CD4-positive, alpha-beta T cell (primary cell): ENCODE data around the gene ZDHHC5. TPM values are rescaled to one million over a fixed set of nuclear protein-coding genes. Genes with fewer than 3 reads are reported as not detected.

Experiments
- ATAC-seq: fragments of 200-7000 bp; cut with Tn5 transposase; one replicate; pipeline ENCODE4 v1.10.0; 2022; ENCODE audit warnings: mild to moderate bottlenecking; ENCODE audit not compliant: poor library complexity
- CTCF ChIA-PET: fragments of 350-600 bp; sonication (Branson Sonifier 250); formaldehyde crosslinking; loops from one replicate; lab custom pipeline; 2021; ENCODE audit warnings: antibody characterized with exemption, inconsistent platforms; lab: Charles Lee
- POLR2A ChIA-PET: fragments of 350-600 bp; sonication (Branson Sonifier 250); formaldehyde crosslinking; loops from one replicate; lab custom pipeline; 2021; ENCODE audit warnings: antibody characterized with exemption, inconsistent platforms; lab: Charles Lee
- DNase-seq, 14 experiments: peaks; one replicate each; pipeline ENCODE4 v3.0.0-alpha.2; 2013 to 2020; ENCODE audit warnings: mixed read lengths in 2 of 14
- H3K27ac ChIP-seq, 2 donors: one replicate each; pipeline versions ENCODE4 v1.5.1 to v1.7.0; 2013; ENCODE audit warnings: low read length in 2 of 2, low read depth in 1 of 2, mild to moderate bottlenecking in 1 of 2
- H3K27me3 ChIP-seq, 2 experiments: 1 replicate in 1 of 2; 2 replicates in 1 of 2; pipeline versions ENCODE4 v1.6.1 to v1.7.0; 2013; ENCODE audit warnings: low read length in 2 of 2, control low read depth in 1 of 2, mild to moderate bottlenecking in 1 of 2, moderate library complexity in 1 of 2; ENCODE audit not compliant: insufficient read depth in 2 of 2, control insufficient read depth in 1 of 2
- H3K36me3 ChIP-seq: one replicate; pipeline ENCODE4 v1.6.1; 2013; ENCODE audit warnings: low read length, control low read depth; ENCODE audit not compliant: insufficient read depth
- H3K4me1 ChIP-seq: one replicate; pipeline ENCODE4 v1.6.1; 2013; ENCODE audit warnings: low read length, control low read depth; ENCODE audit not compliant: insufficient read depth
- H3K4me3 ChIP-seq: one replicate; pipeline ENCODE4 v1.5.1; 2013; ENCODE audit warnings: mild to moderate bottlenecking, low read length, moderate library complexity
- H3K9me3 ChIP-seq, 2 experiments: 1 replicate in 1 of 2; 2 replicates in 1 of 2; pipeline versions ENCODE4 v1.6.1 to v1.7.0; 2013; ENCODE audit warnings: low read length in 2 of 2, mild to moderate bottlenecking in 2 of 2, control low read depth in 1 of 2, moderate library complexity in 1 of 2; ENCODE audit not compliant: control insufficient read depth in 1 of 2, insufficient read depth in 1 of 2
- H3K27ac Mint-ChIP-seq: one replicate; pipeline ENCODE4 v1.8.0; 2020; ENCODE audit warnings: mixed read lengths
- H3K27me3 Mint-ChIP-seq: one replicate; pipeline ENCODE4 v1.8.0; 2021; ENCODE audit warnings: mixed read lengths
- H3K36me3 Mint-ChIP-seq: one replicate; pipeline ENCODE4 v1.8.0; 2021; ENCODE audit warnings: low read depth, mixed read lengths
- H3K4me1 Mint-ChIP-seq: one replicate; pipeline ENCODE4 v1.8.0; 2021; ENCODE audit warnings: low read depth, mixed read lengths
- H3K4me3 Mint-ChIP-seq: one replicate; pipeline ENCODE4 v1.8.0; 2020; ENCODE audit warnings: mild to moderate bottlenecking, mixed read lengths
- H3K9me3 Mint-ChIP-seq: one replicate; pipeline ENCODE4 v1.8.0; 2020; ENCODE audit warnings: mixed read lengths
- CTCF ChIP-seq: fragments of 200-600 bp; IDR thresholded peaks from one replicate; pipeline ENCODE4 v1.8.0; 2022; ENCODE audit warnings: antibody characterized with exemption, mild to moderate bottlenecking
- intact Hi-C, 2 experiments: fragments of 100-400 bp; cut with DNase I in 1 of 2; cut with micrococcal nuclease in 1 of 2; formaldehyde crosslinking; loops; one replicate each; pipeline versions ENCODE4 v1.15.1 to v1.9.0; 2023 to 2025; cut with DNase I, micrococcal nuclease
- total RNA-seq, 174 experiments: library from RNA in 2 of 174; stranded (reverse) in 2 of 174; gene quantifications; one replicate each; pipeline ENCODE4 v1.2.3 and lab custom pipeline; 2021 to 2026

The ZDHHC5 gene
- total RNA-seq, 2 experiments from 2014 or later: 59.7 to 61.1 TPM

- Mint-ChIP-seq H3K4me3 (no peak overlapping the region), H3K36me3 (no peaks in the 10 kb centered on the region), H3K4me1 (peaks cover 9% of the 10 kb centered on the region), H3K27me3 (peaks cover 48% of the 10 kb centered on the region), H3K27ac (no peak overlapping the region), H3K9me3 (no peaks in the 10 kb centered on the region)
- peaks cover 10% of the 10 kb centered on the region for H3K4me1 ChIP-seq
- DNase-seq: no peak
- H3K27ac ChIP-seq: no peak overlapping the region
- H3K36me3 ChIP-seq: no peaks in the 10 kb centered on the region
- intact Hi-C loops: no loop called here
- no peak for ATAC-seq
- H3K9me3 ChIP-seq: no peaks in the 10 kb centered on the region
- POLR2A ChIA-PET: no interaction called here
- CTCF ChIA-PET: interaction anchor here (1.2 kb wide), 1 partner anchor 11 kb away, joined by 3 read pairs; no protein-coding TSS in a partner anchor
- peaks cover 13 to 24% of the 10 kb centered on the region in 2 experiments for H3K27me3 ChIP-seq
- no peak overlapping the region for H3K4me3 ChIP-seq
- no peak for TF ChIP-seq CTCF
Measured at GRCh38 chr11:57633394-57634070, 34.4 kb upstream of the ZDHHC5 start.

GRCh38 chr11:57634311-57634710 lies 33.6 kb upstream of the ZDHHC5 start:
- intact Hi-C loops: no loop called here
- Mint-ChIP-seq H3K27ac (no peak overlapping the region), H3K27me3 (peaks cover 54% of the 10 kb centered on the region), H3K4me1 (peaks cover 16% of the 10 kb centered on the region), H3K4me3 (no peak overlapping the region), H3K36me3 (no peaks in the 10 kb centered on the region), H3K9me3 (no peaks in the 10 kb centered on the region)
- no peak overlapping the region for H3K27ac ChIP-seq
- DNase-seq (no peak), ATAC-seq (no peak)
- H3K36me3 ChIP-seq: no peaks in the 10 kb centered on the region
- H3K4me1 ChIP-seq: peaks cover 18% of the 10 kb centered on the region
- ChIA-PET CTCF (no interaction called here), POLR2A (no interaction called here)
- H3K27me3 ChIP-seq: peaks cover 16 to 24% of the 10 kb centered on the region in 2 experiments
- TF ChIP-seq CTCF: no peak
- no peaks in the 10 kb centered on the region for H3K9me3 ChIP-seq
- H3K4me3 ChIP-seq: no peak overlapping the region

DNA sequence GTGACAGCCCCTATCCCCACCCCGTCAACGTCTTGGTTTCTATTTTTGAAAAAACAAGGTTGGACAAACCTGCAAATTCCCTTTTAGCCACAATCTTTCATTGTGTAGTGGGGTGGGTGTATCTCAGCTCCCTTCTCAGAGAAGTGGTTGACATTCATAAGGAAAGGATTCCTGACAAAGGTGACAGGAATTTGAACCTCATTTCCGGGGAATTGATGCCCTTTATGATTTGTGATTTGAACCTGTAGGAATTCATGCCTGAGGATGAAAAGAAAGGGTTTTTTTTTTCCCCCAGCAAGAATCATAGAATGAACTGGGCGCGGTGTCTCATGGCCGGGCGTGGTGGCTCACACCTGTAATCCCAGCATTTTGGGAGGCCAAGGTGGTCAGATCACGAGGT lies 32.7 kb upstream of the ZDHHC5 start:
- H3K27me3 ChIP-seq: peaks cover 16 to 24% of the 10 kb centered on the region in 2 experiments
- H3K9me3 Mint-ChIP-seq: no peaks in the 10 kb centered on the region
- no peak overlapping the region for H3K27ac ChIP-seq

More for the DNA sequence above, 32.7 kb upstream of the ZDHHC5 start:
- ChIA-PET CTCF (no interaction called here), POLR2A (no interaction called here)
- Histone ChIP-seq H3K36me3 (no peaks in the 10 kb centered on the region), H3K4me3 (no peak overlapping the region), H3K4me1 (peaks cover 24% of the 10 kb centered on the region), H3K9me3 (no peaks in the 10 kb centered on the region)
- H3K4me3 Mint-ChIP-seq: no peak overlapping the region
- H3K27ac Mint-ChIP-seq: no peak overlapping the region
- H3K4me1 Mint-ChIP-seq: peaks cover 16% of the 10 kb centered on the region
- peaks cover 50% of the 10 kb centered on the region for H3K27me3 Mint-ChIP-seq
- intact Hi-C loops: no loop called here
- ATAC-seq: no peak
- no peak for DNase-seq
- TF ChIP-seq CTCF: no peak
- H3K36me3 Mint-ChIP-seq: no peaks in the 10 kb centered on the region
